Upper lobe of left lung (tissue), 4 donors: ENCODE measurements around the gene PLG.

Experiments
- CTCF ChIP-seq, 6 experiments: fragments of 450-650 bp in 4 of 6; fragments of 200-600 bp in 2 of 6; sonication (generic) in 2 of 6; IDR thresholded peaks; one replicate each; pipeline ENCODE4 v1.5.1; 2016 to 2019; ENCODE audit warnings: antibody characterized with exemption in 6 of 6
- POLR2A ChIP-seq, 4 donors: fragments of 450-650 bp; IDR thresholded peaks; one replicate each; pipeline ENCODE4 v1.5.1; 2016 to 2017; ENCODE audit warnings: antibody characterized with exemption in 4 of 4, mild to moderate bottlenecking in 2 of 4

- TF ChIP-seq CTCF (IDR thresholded peaks at IDR 0.05) = no peak
- no peak for TF ChIP-seq POLR2A (IDR thresholded peaks at IDR 0.05)
Observed at GRCh38 chr6:160685762-160686450, 16.1 kb upstream of the PLG start.
